HepG2 (cell line): Measurements from ENCODE around the gene LRTM2. TPM values are rescaled to one million over a fixed set of nuclear protein-coding genes. Genes with fewer than 3 reads are reported as not detected.
A peak's percentile ranks its signal among the peaks of the same experiment; 100 is the strongest.

Source experiments
- CC2D1A ChIP-seq: sonication (generic); formaldehyde crosslinking; IDR thresholded peaks from 2 replicates; pipeline ENCODE4 v1.8.1; 2023; ENCODE audit warnings: mild to moderate bottlenecking, missing genetic modification reagents
- CCDC6 ChIP-seq: sonication (generic); formaldehyde crosslinking; IDR thresholded peaks from 2 replicates; pipeline ENCODE4 v1.8.1; 2022; ENCODE audit warnings: mild to moderate bottlenecking, missing genetic modification reagents, moderate library complexity
- HOXA3 ChIP-seq: sonication (generic); formaldehyde crosslinking; IDR thresholded peaks from 2 replicates; pipeline ENCODE4 v1.5.0; 2020; ENCODE audit warnings: missing genetic modification reagents
- NR2F6 ChIP-seq, 2 experiments: IDR thresholded peaks; 2 replicates each; pipeline ENCODE4 v1.6.1; 2016; ENCODE audit warnings: antibody characterized with exemption in 1 of 2, mild to moderate bottlenecking in 1 of 2
- PPARG ChIP-seq: conservative IDR thresholded peaks from 2 replicates; pipeline ENCODE4 v1.6.1; 2016; ENCODE audit warnings: missing biosample characterization, missing genetic modification reagents
- SIX1 ChIP-seq: sonication (generic); formaldehyde crosslinking; IDR thresholded peaks from 2 replicates; pipeline ENCODE4 v1.4.0; 2020; ENCODE audit warnings: missing genetic modification reagents, borderline replicate concordance
- SKI ChIP-seq: fragments of 450-650 bp; IDR thresholded peaks from one replicate; pipeline ENCODE4 v1.6.1; 2018; ENCODE audit warnings: mild to moderate bottlenecking; ENCODE audit not compliant: partially characterized antibody
- ZNF468 ChIP-seq: sonication (generic); formaldehyde crosslinking; IDR thresholded peaks from 2 replicates; pipeline ENCODE4 v1.8.0; 2022; ENCODE audit warnings: mild to moderate bottlenecking, moderate library complexity, missing genetic modification reagents
- ZNF552 ChIP-seq: sonication (generic); formaldehyde crosslinking; IDR thresholded peaks from 2 replicates; pipeline ENCODE4 v1.9.0; 2022; ENCODE audit warnings: missing genetic modification reagents, mild to moderate bottlenecking, borderline replicate concordance
- polyA plus RNA-seq, 8 experiments: library from polyadenylated mRNA; depleted of rRNA in 3 of 8; stranded (reverse) in 7 of 8; unstranded in 1 of 8; fragments of >200 nt; fragmentation: Illumina TruSeq in 4 of 8; extraction: Trizol in 4 of 8; gene quantifications; 2 replicates each; pipeline versions ENCODE4 v1.2.1 to v1.2.3, GENCODE V29; 2011 to 2016; ENCODE audit warnings: low read depth in 4 of 8, missing spikeins in 1 of 8, mixed read lengths in 1 of 8; ENCODE audit not compliant: insufficient read depth in 1 of 8
- total RNA-seq, 5 experiments: library from RNA; depleted of rRNA; stranded (reverse); fragments of >200 nt; fragmentation: Illumina TruSeq; extraction: Trizol; gene quantifications; 2 replicates each; pipeline ENCODE4 v1.2.3, GENCODE V29; 2016; ENCODE audit warnings: low read depth in 1 of 5
- TF ChIP-seq, protein P1 (sequence below): sonication (generic); formaldehyde crosslinking; IDR thresholded peaks from 2 replicates; pipeline ENCODE4 v1.5.0; 2020; ENCODE audit warnings: missing genetic modification reagents, mild to moderate bottlenecking, borderline replicate concordance
- TF ChIP-seq, protein P2 (sequence below): sonication (generic); formaldehyde crosslinking; IDR thresholded peaks from 2 replicates; pipeline ENCODE4 v1.5.1; 2020; ENCODE audit warnings: mild to moderate bottlenecking, missing genetic modification reagents, moderate library complexity
- TF ChIP-seq, protein P3 (sequence below): sonication (generic); formaldehyde crosslinking; IDR thresholded peaks from 2 replicates; pipeline ENCODE4 v1.4.0; 2020; ENCODE audit warnings: missing genetic modification reagents, mild to moderate bottlenecking, borderline replicate concordance
- TF ChIP-seq, protein P4 (sequence below): sonication (generic); formaldehyde crosslinking; IDR thresholded peaks from 2 replicates; pipeline ENCODE4 v1.8.0; 2022; ENCODE audit warnings: low read depth, missing genetic modification reagents
- TF ChIP-seq, protein P5 (sequence below): sonication (generic); formaldehyde crosslinking; IDR thresholded peaks from 2 replicates; pipeline ENCODE4 v1.4.0; 2020; ENCODE audit warnings: missing genetic modification reagents, borderline replicate concordance
- TF ChIP-seq, protein P6 (sequence below): sonication (generic); formaldehyde crosslinking; IDR thresholded peaks from 2 replicates; pipeline ENCODE4 v1.4.0; 2020; ENCODE audit warnings: missing genetic modification reagents, borderline replicate concordance

The LRTM2 gene
- total and polyA plus RNA-seq, 2 of the 13 experiments (the other 11 are each of a cell fraction or from before 2014, with no cell fraction given) = 0.09 TPM; not detected in 1

DNA sequence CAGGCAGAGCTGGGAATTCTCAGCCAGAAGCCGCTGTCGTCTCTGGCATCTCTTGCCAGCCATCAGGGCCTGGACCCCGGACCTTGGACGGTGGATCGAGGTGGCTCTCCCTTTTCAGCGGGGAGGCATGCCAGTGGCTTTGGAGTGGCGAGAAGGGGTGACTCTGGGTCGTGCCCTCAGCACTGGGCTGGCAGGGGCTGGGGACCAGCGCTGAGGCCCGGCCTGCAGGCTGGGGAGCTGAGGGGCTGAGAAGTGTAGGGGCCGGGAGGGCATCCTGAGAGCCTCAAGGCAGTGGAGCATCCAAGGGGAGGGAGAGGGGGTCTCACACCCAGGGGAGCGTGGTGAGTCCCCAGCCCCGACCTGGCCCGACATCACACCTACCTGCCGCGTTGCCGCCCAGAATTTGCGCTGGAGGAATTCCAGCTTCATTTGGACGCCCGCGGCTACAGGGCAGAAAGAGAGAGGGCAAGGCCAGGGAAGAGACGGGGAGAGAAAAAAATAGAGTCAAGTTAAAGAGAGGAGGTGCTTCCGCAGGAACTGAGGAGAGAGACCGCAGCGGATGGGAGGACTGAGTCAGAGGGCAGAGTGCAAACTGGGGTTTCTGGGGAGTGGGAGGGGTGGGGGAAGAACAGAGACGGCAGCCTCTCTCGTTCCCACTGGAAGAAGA is 9.0 kb upstream of the LRTM2 start (continued):
- TF ChIP-seq, protein P1, sequence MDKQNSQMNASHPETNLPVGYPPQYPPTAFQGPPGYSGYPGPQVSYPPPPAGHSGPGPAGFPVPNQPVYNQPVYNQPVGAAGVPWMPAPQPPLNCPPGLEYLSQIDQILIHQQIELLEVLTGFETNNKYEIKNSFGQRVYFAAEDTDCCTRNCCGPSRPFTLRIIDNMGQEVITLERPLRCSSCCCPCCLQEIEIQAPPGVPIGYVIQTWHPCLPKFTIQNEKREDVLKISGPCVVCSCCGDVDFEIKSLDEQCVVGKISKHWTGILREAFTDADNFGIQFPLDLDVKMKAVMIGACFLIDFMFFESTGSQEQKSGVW (CRISPR knock-in tag) = no peak
- TF ChIP-seq SIX1 (no peak), CCDC6 (CRISPR knock-in tag) (no peak), SKI (no peak), ZNF552 (CRISPR knock-in tag) (no peak), PPARG (0 out of 2 replicates have a peak, but pooled peaks have one; percentile 51), CC2D1A (CRISPR knock-in tag) (no peak), HOXA3 (peak; percentile 9; the same call in 1 of the 2 replicates), NR2F6 (IDR thresholded peaks at IDR 0.05) (peak; percentile 54; the same call in 1 of the 2 replicates), NR2F6 (CRISPR knock-in tag; IDR thresholded peaks at IDR 0.05) (no peak), ZNF468 (CRISPR knock-in tag) (no peak)
- TF ChIP-seq, protein P2, sequence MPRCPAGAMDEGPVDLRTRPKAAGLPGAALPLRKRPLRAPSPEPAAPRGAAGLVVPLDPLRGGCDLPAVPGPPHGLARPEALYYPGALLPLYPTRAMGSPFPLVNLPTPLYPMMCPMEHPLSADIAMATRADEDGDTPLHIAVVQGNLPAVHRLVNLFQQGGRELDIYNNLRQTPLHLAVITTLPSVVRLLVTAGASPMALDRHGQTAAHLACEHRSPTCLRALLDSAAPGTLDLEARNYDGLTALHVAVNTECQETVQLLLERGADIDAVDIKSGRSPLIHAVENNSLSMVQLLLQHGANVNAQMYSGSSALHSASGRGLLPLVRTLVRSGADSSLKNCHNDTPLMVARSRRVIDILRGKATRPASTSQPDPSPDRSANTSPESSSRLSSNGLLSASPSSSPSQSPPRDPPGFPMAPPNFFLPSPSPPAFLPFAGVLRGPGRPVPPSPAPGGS (CRISPR knock-in tag) = no peak
- TF ChIP-seq, protein P3, sequence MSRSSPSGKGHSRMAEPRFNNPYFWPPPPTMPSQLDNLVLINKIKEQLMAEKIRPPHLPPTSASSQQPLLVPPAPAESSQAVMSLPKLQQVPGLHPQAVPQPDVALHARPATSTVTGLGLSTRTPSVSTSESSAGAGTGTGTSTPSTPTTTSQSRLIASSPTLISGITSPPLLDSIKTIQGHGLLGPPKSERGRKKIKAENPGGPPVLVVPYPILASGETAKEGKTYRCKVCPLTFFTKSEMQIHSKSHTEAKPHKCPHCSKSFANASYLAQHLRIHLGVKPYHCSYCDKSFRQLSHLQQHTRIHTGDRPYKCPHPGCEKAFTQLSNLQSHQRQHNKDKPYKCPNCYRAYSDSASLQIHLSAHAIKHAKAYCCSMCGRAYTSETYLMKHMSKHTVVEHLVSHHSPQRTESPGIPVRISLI (CRISPR knock-in tag) = peak; percentile 84; the same call in 1 of the 2 replicates
- TF ChIP-seq, protein P4, sequence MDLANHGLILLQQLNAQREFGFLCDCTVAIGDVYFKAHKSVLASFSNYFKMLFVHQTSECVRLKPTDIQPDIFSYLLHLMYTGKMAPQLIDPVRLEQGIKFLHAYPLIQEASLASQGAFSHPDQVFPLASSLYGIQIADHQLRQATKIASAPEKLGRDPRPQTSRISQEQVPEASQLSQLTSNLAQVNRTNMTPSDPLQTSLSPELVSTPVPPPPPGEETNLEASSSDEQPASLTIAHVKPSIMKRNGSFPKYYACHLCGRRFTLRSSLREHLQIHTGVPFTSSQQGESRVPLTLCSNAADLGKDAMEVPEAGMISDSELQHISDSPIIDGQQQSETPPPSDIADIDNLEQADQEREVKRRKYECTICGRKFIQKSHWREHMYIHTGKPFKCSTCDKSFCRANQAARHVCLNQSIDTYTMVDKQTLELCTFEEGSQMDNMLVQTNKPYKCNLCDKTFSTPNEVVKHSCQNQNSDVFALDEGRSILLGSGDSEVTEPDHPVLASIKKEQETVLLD = no peak
- TF ChIP-seq, protein P5, sequence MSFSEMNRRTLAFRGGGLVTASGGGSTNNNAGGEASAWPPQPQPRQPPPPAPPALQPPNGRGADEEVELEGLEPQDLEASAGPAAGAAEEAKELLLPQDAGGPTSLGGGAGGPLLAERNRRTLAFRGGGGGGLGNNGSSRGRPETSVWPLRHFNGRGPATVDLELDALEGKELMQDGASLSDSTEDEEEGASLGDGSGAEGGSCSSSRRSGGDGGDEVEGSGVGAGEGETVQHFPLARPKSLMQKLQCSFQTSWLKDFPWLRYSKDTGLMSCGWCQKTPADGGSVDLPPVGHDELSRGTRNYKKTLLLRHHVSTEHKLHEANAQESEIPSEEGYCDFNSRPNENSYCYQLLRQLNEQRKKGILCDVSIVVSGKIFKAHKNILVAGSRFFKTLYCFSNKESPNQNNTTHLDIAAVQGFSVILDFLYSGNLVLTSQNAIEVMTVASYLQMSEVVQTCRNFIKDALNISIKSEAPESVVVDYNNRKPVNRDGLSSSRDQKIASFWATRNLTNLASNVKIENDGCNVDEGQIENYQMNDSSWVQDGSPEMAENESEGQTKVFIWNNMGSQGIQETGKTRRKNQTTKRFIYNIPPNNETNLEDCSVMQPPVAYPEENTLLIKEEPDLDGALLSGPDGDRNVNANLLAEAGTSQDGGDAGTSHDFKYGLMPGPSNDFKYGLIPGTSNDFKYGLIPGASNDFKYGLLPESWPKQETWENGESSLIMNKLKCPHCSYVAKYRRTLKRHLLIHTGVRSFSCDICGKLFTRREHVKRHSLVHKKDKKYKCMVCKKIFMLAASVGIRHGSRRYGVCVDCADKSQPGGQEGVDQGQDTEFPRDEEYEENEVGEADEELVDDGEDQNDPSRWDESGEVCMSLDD (CRISPR knock-in tag) = no peak
- TF ChIP-seq, protein P6, sequence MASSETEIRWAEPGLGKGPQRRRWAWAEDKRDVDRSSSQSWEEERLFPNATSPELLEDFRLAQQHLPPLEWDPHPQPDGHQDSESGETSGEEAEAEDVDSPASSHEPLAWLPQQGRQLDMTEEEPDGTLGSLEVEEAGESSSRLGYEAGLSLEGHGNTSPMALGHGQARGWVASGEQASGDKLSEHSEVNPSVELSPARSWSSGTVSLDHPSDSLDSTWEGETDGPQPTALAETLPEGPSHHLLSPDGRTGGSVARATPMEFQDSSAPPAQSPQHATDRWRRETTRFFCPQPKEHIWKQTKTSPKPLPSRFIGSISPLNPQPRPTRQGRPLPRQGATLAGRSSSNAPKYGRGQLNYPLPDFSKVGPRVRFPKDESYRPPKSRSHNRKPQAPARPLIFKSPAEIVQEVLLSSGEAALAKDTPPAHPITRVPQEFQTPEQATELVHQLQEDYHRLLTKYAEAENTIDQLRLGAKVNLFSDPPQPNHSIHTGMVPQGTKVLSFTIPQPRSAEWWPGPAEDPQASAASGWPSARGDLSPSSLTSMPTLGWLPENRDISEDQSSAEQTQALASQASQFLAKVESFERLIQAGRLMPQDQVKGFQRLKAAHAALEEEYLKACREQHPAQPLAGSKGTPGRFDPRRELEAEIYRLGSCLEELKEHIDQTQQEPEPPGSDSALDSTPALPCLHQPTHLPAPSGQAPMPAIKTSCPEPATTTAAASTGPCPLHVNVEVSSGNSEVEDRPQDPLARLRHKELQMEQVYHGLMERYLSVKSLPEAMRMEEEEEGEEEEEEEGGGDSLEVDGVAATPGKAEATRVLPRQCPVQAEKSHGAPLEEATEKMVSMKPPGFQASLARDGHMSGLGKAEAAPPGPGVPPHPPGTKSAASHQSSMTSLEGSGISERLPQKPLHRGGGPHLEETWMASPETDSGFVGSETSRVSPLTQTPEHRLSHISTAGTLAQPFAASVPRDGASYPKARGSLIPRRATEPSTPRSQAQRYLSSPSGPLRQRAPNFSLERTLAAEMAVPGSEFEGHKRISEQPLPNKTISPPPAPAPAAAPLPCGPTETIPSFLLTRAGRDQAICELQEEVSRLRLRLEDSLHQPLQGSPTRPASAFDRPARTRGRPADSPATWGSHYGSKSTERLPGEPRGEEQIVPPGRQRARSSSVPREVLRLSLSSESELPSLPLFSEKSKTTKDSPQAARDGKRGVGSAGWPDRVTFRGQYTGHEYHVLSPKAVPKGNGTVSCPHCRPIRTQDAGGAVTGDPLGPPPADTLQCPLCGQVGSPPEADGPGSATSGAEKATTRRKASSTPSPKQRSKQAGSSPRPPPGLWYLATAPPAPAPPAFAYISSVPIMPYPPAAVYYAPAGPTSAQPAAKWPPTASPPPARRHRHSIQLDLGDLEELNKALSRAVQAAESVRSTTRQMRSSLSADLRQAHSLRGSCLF = no peak
